Parathyroid adenoma (tissue), 2 donors: ENCODE data around the gene SPI1.

ENCODE experiments used
- H2AFZ ChIP-seq: fragments of 300-600 bp; sonication (generic); one replicate; pipeline ENCODE4 v1.7.0; 2017; ENCODE audit warnings: antibody characterized with exemption, mild to moderate bottlenecking
- H3K27ac ChIP-seq: fragments of 300-600 bp; sonication (generic); one replicate; pipeline ENCODE4 v1.7.0; 2017
- H3K27me3 ChIP-seq: fragments of 300-600 bp; sonication (generic); one replicate; pipeline ENCODE4 v1.7.0; 2017; ENCODE audit warnings: low read length; ENCODE audit not compliant: control insufficient read depth, insufficient read depth
- H3K36me3 ChIP-seq: fragments of 300-600 bp; sonication (generic); one replicate; pipeline ENCODE4 v1.7.0; 2017; ENCODE audit warnings: low read length; ENCODE audit not compliant: control insufficient read depth, insufficient read depth
- H3K4me1 ChIP-seq: fragments of 300-600 bp; sonication (generic); one replicate; pipeline ENCODE4 v1.7.0; 2017; ENCODE audit warnings: control low read depth
- H3K4me2 ChIP-seq: fragments of 300-600 bp; sonication (generic); one replicate; pipeline ENCODE4 v1.7.0; 2017; ENCODE audit warnings: low read length
- H3K4me3 ChIP-seq: fragments of 300-600 bp; sonication (generic); one replicate; pipeline ENCODE4 v1.7.0; 2017; ENCODE audit warnings: low read depth, low read length
- H3K79me2 ChIP-seq: fragments of 300-600 bp; sonication (generic); one replicate; pipeline ENCODE4 v1.7.0; 2017; ENCODE audit warnings: control low read depth
- H3K9ac ChIP-seq: fragments of 300-600 bp; sonication (generic); one replicate; pipeline ENCODE4 v1.7.0; 2017; ENCODE audit warnings: mild to moderate bottlenecking
- H3K9me3 ChIP-seq: fragments of 300-600 bp; sonication (generic); one replicate; pipeline ENCODE4 v1.7.0; 2017; ENCODE audit warnings: low read length; ENCODE audit not compliant: control insufficient read depth
- TF ChIP-seq, protein P1 (sequence below): fragments of 300-600 bp; sonication (generic); IDR thresholded peaks from one replicate; pipeline ENCODE4 v1.7.0; 2017; ENCODE audit warnings: antibody characterized with exemption, mild to moderate bottlenecking
- donor health status: primary hyperparathyroidism.

The SPI1 gene

DNA sequence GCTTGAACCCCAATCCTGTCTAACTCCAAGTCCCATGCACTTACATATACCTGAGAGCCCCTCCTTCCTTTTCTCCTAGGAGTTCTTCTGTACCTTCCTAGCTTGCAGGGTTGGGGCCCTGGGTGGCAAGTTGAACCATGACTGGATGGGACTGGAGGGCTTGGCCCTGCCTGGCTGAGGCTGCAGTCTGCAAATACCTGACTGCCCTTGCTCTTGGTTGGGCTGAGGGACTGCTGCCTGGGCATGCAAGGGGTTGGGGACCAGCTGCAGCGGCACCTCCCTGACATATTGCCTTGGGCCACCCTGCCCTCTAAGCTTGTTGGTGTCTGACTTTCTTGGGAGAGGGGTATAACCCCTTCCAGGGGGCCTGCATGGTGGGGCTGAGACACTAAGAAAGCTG lies 20.2 kb upstream of the SPI1 start:
- Histone ChIP-seq H3K9me3 (no peaks in the 10 kb centered on the region), H3K27ac (no peak overlapping the region), H3K9ac (no peak overlapping the region), H3K4me1 (peaks cover 11% of the 10 kb centered on the region), H2AFZ (no peak overlapping the region), H3K27me3 (no peaks in the 10 kb centered on the region), H3K4me3 (no peak overlapping the region), H3K4me2 (no peak overlapping the region), H3K79me2 (no peaks in the 10 kb centered on the region), H3K36me3 (no peaks in the 10 kb centered on the region)
- TF ChIP-seq, protein P1, sequence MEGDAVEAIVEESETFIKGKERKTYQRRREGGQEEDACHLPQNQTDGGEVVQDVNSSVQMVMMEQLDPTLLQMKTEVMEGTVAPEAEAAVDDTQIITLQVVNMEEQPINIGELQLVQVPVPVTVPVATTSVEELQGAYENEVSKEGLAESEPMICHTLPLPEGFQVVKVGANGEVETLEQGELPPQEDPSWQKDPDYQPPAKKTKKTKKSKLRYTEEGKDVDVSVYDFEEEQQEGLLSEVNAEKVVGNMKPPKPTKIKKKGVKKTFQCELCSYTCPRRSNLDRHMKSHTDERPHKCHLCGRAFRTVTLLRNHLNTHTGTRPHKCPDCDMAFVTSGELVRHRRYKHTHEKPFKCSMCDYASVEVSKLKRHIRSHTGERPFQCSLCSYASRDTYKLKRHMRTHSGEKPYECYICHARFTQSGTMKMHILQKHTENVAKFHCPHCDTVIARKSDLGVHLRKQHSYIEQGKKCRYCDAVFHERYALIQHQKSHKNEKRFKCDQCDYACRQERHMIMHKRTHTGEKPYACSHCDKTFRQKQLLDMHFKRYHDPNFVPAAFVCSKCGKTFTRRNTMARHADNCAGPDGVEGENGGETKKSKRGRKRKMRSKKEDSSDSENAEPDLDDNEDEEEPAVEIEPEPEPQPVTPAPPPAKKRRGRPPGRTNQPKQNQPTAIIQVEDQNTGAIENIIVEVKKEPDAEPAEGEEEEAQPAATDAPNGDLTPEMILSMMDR: no peak

DNA sequence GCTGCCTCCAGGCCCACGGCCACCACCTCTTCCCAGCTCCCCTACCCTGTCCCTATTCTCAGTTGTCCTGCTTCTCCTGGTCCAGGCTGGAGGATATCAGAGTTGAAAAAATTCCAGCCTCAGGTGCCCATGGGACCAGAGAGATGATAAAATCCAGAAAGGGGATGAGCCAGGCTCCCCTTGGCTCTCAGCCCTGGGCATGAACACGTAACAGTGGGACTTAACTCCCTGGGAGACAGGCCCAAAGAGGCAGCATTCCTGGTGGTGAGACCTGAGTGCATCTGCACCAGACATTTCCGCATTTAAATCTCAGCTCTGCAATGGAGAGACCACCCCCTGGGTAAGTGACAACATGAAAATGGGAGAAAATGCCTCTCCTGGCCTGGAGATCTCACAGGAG lies 19.7 kb upstream of the SPI1 start:
- no peaks in the 10 kb centered on the region for H3K79me2 ChIP-seq
- H3K4me2 ChIP-seq: no peak overlapping the region
- H3K36me3 ChIP-seq: no peaks in the 10 kb centered on the region
- no peak overlapping the region for H3K4me3 ChIP-seq
- no peak overlapping the region for H3K9ac ChIP-seq
- no peaks in the 10 kb centered on the region for H3K9me3 ChIP-seq
- no peaks in the 10 kb centered on the region for H3K27me3 ChIP-seq
- no peak overlapping the region for H2AFZ ChIP-seq
- no peak overlapping the region for H3K27ac ChIP-seq
- TF ChIP-seq, protein P1: no peak
- H3K4me1 ChIP-seq: peaks cover 11% of the 10 kb centered on the region

DNA sequence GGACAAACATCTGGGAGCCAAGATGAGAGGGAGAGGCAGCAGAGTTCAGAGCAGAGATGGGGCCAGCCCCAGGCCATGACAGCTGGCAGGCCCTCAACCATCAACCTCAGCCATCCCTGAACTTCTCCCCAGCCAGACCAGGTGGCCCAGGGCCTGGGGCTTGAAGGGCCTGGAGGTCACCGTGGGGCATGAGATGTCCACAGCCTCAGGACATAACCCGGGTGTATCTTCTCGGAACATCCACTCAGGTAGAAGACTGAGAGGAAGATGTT lies 17.6 kb upstream of the SPI1 start:
- H3K36me3 ChIP-seq: no peaks in the 10 kb centered on the region
- no peak overlapping the region for H3K27ac ChIP-seq
- no peak overlapping the region for H3K9ac ChIP-seq
- no peak overlapping the region for H3K4me2 ChIP-seq
- no peaks in the 10 kb centered on the region for H3K79me2 ChIP-seq
- no peaks in the 10 kb centered on the region for H3K9me3 ChIP-seq
- TF ChIP-seq, protein P1: no peak
- no peaks in the 10 kb centered on the region for H3K27me3 ChIP-seq
- H3K4me3 ChIP-seq: no peak overlapping the region
- no peak overlapping the region for H2AFZ ChIP-seq
- peaks cover 9% of the 10 kb centered on the region for H3K4me1 ChIP-seq

- no peaks in the 10 kb centered on the region for H3K9me3 ChIP-seq
- peaks cover 4% of the 10 kb centered on the region for H3K4me1 ChIP-seq
- no peaks in the 10 kb centered on the region for H3K36me3 ChIP-seq
- no peak overlapping the region for H3K4me3 ChIP-seq
- TF ChIP-seq, protein P1: no peak
- peak overlapping the region; percentile 63 for H3K27ac ChIP-seq
- H3K27me3 ChIP-seq: no peaks in the 10 kb centered on the region
- H3K9ac ChIP-seq: no peak overlapping the region
- no peaks in the 10 kb centered on the region for H3K79me2 ChIP-seq
- H2AFZ ChIP-seq: no peak overlapping the region
- no peak overlapping the region for H3K4me2 ChIP-seq
Observed at GRCh38 chr11:47395223-47396048, 17.1 kb upstream of the SPI1 start.
